Hepatocyte (in vitro differentiated cells): ENCODE results near the gene RBP7. TPM values are rescaled to one million over a fixed set of nuclear protein-coding genes. Genes with fewer than 3 reads are reported as not detected.
"Not testable (repeated sequence)": the region's sequence is repeated elsewhere in the genome, so short reads cannot be mapped to it uniquely, and the experiment has no call there.

Source experiments
- DNase-seq: peaks from one replicate; pipeline ENCODE4 v3.0.0-alpha.2; 2016; ENCODE audit warnings: low spot score
- H2AFZ ChIP-seq: fragments of 200-600 bp; sonication (generic); 2 replicates; pipeline ENCODE4 v1.6.0; 2016; ENCODE audit warnings: antibody characterized with exemption, mild to moderate bottlenecking
- H3K27ac ChIP-seq: fragments of 200-600 bp; sonication (generic); 2 replicates; pipeline ENCODE4 v1.5.1; 2016; ENCODE audit warnings: mild to moderate bottlenecking
- H3K27me3 ChIP-seq: fragments of 200-600 bp; sonication (generic); 2 replicates; pipeline ENCODE4 v1.6.1; 2016
- H3K36me3 ChIP-seq: fragments of 200-600 bp; sonication (generic); replicated peaks from 2 replicates; pipeline ENCODE4 v1.5.1; 2016; ENCODE audit warnings: low read depth; ENCODE audit not compliant: insufficient read depth
- H3K4me1 ChIP-seq: fragments of 200-600 bp; sonication (generic); 2 replicates; pipeline ENCODE4 v1.5.1; 2016; ENCODE audit warnings: mild to moderate bottlenecking, moderate library complexity; ENCODE audit not compliant: insufficient read depth
- H3K4me2 ChIP-seq: fragments of 200-600 bp; sonication (generic); 2 replicates; pipeline ENCODE4 v1.6.0; 2016
- H3K4me3 ChIP-seq: fragments of 200-600 bp; sonication (generic); 2 replicates; pipeline ENCODE4 v1.5.1; 2016; ENCODE audit warnings: mild to moderate bottlenecking
- H3K79me2 ChIP-seq: fragments of 200-600 bp; sonication (generic); 2 replicates; pipeline ENCODE4 v1.6.0; 2017; ENCODE audit warnings: mild to moderate bottlenecking
- H3K9me2 ChIP-seq: fragments of 200-600 bp; sonication (generic); replicated peaks from 2 replicates; pipeline ENCODE4 v1.6.0; 2017; ENCODE audit warnings: mild to moderate bottlenecking; ENCODE audit not compliant: insufficient read depth
- H3K9me3 ChIP-seq: fragments of 200-600 bp; sonication (generic); 2 replicates; pipeline ENCODE4 v1.5.1; 2016; ENCODE audit warnings: low read depth, mild to moderate bottlenecking
- H4K20me1 ChIP-seq: fragments of 200-600 bp; sonication (generic); 2 replicates; pipeline ENCODE4 v1.6.0; 2016; ENCODE audit warnings: mild to moderate bottlenecking; ENCODE audit not compliant: insufficient read depth, poor library complexity, severe bottlenecking
- CTCF ChIP-seq: fragments of 200-600 bp; sonication (generic); IDR thresholded peaks from 2 replicates; pipeline ENCODE4 v1.5.1; 2016; ENCODE audit warnings: antibody characterized with exemption, mild to moderate bottlenecking; ENCODE audit not compliant: poor library complexity
- EZH2 ChIP-seq: fragments of 200-600 bp; sonication (generic); IDR thresholded peaks from 2 replicates; pipeline ENCODE4 v1.6.1; 2016; ENCODE audit warnings: antibody characterized with exemption, mild to moderate bottlenecking, borderline replicate concordance
- EZH2phosphoT487 ChIP-seq: fragments of 200-600 bp; sonication (generic); IDR thresholded peaks from one replicate; pipeline ENCODE4 v1.6.1; 2018; ENCODE audit warnings: antibody characterized with exemption, mild to moderate bottlenecking, low read depth, moderate library complexity; ENCODE audit not compliant: unreplicated experiment, severe bottlenecking
- WGBS: methylation state at CpG from one replicate; pipeline ENCODE4 v1.1.6; 2016; ENCODE audit warnings: low lambda C conversion rate; ENCODE audit errors: missing lambda C conversion rate; 5-methylcytosine and 5-hydroxymethylcytosine counted together
- polyA plus RNA-seq: library from polyadenylated mRNA; unstranded; fragments of >200 nt; fragmentation: Nextera tagmentation; extraction: Ambion mirVana; gene quantifications from 2 replicates; pipeline ENCODE4 v1.2.1, GENCODE V29; 2016
- total RNA-seq: library from RNA; depleted of rRNA; stranded (reverse); fragments of >200 nt; gene quantifications from 2 replicates; pipeline ENCODE4 v1.2.3, GENCODE V29; 2014

The RBP7 gene
- total and polyA plus RNA-seq, 2 experiments from 2014 or later = 0.25 to 0.50 TPM

- no peak overlapping the region for H3K4me3 ChIP-seq
- H4K20me1 ChIP-seq = no peaks in the 10 kb centered on the region
- TF ChIP-seq CTCF (no peak), EZH2 (no peak), EZH2phosphoT487 (no peak)
- no peaks in the 10 kb centered on the region for H3K36me3 ChIP-seq
- H3K9me2 ChIP-seq = no peaks in the 10 kb centered on the region
- no peaks in the 10 kb centered on the region for H3K9me3 ChIP-seq
- H3K79me2 ChIP-seq = no peaks in the 10 kb centered on the region
- no peak overlapping the region for H3K27ac ChIP-seq
- H3K27me3 ChIP-seq = peaks cover 39% of the 10 kb centered on the region
- 86% methylated on average over 8 of the region's 8 CpGs for WGBS
- no peak overlapping the region for H2AFZ ChIP-seq
- H3K4me1 ChIP-seq = no peaks in the 10 kb centered on the region
- no peak overlapping the region for H3K4me2 ChIP-seq
- DNase-seq = no peak
Measured at GRCh38 chr1:10001016-10001665, 4.1 kb downstream of the RBP7 start.

- H3K4me2 ChIP-seq, H3K36me3 ChIP-seq, H3K79me2 ChIP-seq, H3K27me3 ChIP-seq, H3K4me3 ChIP-seq, H4K20me1 ChIP-seq, H3K27ac ChIP-seq, H2AFZ ChIP-seq, H3K9me3 ChIP-seq, DNase-seq, H3K9me2 ChIP-seq, H3K4me1 ChIP-seq: not testable (repeated sequence)
- WGBS = 96% methylated on average over 8 of the region's 8 CpGs
Measured at GRCh38 chr1:10005248-10005647, 8.2 kb downstream of the RBP7 start.

- Histone ChIP-seq H3K36me3 (no peaks in the 10 kb centered on the region), H3K27me3 (no peaks in the 10 kb centered on the region), H3K4me2 (no peak overlapping the region), H3K9me2 (no peaks in the 10 kb centered on the region), H3K27ac (no peak overlapping the region), H4K20me1 (no peaks in the 10 kb centered on the region), H3K79me2 (no peaks in the 10 kb centered on the region), H3K4me3 (no peak overlapping the region), H2AFZ (no peak overlapping the region), H3K4me1 (no peaks in the 10 kb centered on the region), H3K9me3 (no peaks in the 10 kb centered on the region)
- WGBS = 83% methylated on average over 4 of the region's 4 CpGs
- TF ChIP-seq EZH2phosphoT487 = no peak
- no peak for TF ChIP-seq CTCF
- no peak for TF ChIP-seq EZH2
- no peak for DNase-seq
Measured at GRCh38 chr1:10007169-10007568, 10.1 kb downstream of the RBP7 start.

GRCh38 chr1:10014016-10014415 is 17.0 kb downstream of the RBP7 start:
- whole genome bisulfite sequencing = 82% methylated on average over 5 of the region's 5 CpGs
- no peaks in the 10 kb centered on the region for H3K4me1 ChIP-seq
- H3K27ac ChIP-seq = no peak overlapping the region
- TF ChIP-seq EZH2phosphoT487 = no peak
- TF ChIP-seq EZH2 = no peak
- TF ChIP-seq CTCF = no peak
- H3K36me3 ChIP-seq = no peaks in the 10 kb centered on the region
- H3K4me3 ChIP-seq = no peak overlapping the region
- DNase-seq = no peak
- H4K20me1 ChIP-seq = no peaks in the 10 kb centered on the region
- H3K27me3 ChIP-seq = no peaks in the 10 kb centered on the region
- H3K79me2 ChIP-seq = no peaks in the 10 kb centered on the region
- H3K9me2 ChIP-seq = no peaks in the 10 kb centered on the region
- H3K4me2 ChIP-seq = no peak overlapping the region
- no peaks in the 10 kb centered on the region for H3K9me3 ChIP-seq
- H2AFZ ChIP-seq = no peak overlapping the region
